GOT3 (cell line): ENCODE measurements around the gene UBE2L6.
A peak's percentile ranks its signal among the peaks of the same experiment; 100 is the strongest.
"Not testable (repeated sequence)": the region's sequence is repeated elsewhere in the genome, so short reads cannot be mapped to it uniquely, and the experiment has no call there.

ENCODE experiments used
- DNase-seq: peaks from one replicate; lab custom pipeline; 2025; ENCODE audit warnings: mixed read lengths; lab: John Stamatoyannopoulos, UW

Gene UBE2L6

GRCh38 chr11:57566905-57567514, 462 bp downstream of the UBE2L6 start:
- no peak for DNase-seq

DNA sequence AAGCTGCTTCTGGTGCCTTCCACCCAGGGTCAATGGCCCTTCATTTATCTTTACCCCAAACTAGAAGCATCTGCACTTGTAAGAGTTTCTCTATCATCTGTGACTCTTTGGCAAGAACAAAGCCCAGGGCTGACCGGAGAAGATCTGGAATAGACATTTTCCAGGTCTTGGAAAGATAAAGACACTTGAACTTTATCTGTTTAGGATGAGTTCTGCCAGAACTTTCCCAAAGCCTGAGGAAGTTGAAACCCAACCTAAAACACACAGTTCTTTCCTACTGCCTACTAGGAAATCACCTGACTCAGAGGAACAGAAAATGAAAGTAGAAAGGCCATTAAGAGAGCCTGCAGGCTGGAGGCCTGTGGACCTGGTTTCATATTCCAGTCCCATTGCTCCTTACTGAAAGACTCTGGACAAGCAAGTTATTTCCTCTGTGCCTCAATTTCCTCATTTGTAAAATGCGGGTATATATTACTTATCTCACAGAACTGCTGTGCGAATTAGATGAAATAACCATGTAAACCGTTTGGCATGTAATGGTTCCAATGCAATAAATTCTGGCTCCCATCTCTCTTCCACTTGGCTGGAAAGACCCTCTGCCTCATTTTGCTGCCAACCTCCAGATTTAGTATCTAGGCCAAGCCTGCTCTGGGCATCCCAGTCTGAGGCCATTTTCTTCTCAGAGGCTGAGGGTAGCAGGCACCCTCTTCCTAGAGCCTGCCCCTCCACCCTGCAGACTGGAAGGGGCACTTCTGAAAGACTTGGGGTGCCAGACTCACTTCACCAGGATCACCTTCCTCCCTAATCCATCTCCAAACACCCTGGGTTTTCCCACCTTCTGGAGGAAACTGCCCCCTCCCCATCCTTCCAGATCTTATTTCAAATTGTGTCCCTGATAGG, 1.2 kb downstream of the UBE2L6 start:
- no peak for DNase-seq

DNA sequence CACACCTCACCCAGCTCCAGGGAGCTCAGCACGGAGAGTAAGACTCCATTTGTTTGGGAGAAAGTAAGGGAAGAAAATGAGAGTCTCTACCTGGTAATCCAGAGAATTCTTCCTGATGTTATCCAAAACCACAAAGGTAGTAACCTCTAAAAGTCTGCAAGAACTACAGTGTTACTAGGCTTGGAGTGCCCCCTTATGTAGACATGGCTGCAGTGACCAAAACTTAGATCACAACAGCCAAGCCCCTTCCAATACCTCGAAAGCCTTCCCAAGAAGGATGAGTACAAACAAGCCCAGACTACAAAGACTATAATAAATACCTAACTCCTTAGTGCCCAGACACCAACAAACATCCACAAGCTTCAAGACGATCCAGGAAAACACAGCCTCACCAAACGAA, 4.9 kb downstream of the UBE2L6 start:
- DNase-seq: no peak

- DNase-seq: no peak
Observed at GRCh38 chr11:57560146-57560545, 7.3 kb downstream of the UBE2L6 start.

- no peak for DNase-seq
Observed at GRCh38 chr11:57556041-57556440, 11.4 kb downstream of the UBE2L6 start.

- DNase-seq: no peak
Observed at GRCh38 chr11:57555393-57555792, 12.1 kb downstream of the UBE2L6 start.

- DNase-seq: no peak
Observed at GRCh38 chr11:57552479-57552878, 15.0 kb downstream of the UBE2L6 start.

- no peak for DNase-seq
Observed at GRCh38 chr11:57551941-57552340, 15.5 kb downstream of the UBE2L6 start.

- no peak for DNase-seq
Observed at GRCh38 chr11:57549983-57550382, 17.5 kb downstream of the UBE2L6 start.

DNA sequence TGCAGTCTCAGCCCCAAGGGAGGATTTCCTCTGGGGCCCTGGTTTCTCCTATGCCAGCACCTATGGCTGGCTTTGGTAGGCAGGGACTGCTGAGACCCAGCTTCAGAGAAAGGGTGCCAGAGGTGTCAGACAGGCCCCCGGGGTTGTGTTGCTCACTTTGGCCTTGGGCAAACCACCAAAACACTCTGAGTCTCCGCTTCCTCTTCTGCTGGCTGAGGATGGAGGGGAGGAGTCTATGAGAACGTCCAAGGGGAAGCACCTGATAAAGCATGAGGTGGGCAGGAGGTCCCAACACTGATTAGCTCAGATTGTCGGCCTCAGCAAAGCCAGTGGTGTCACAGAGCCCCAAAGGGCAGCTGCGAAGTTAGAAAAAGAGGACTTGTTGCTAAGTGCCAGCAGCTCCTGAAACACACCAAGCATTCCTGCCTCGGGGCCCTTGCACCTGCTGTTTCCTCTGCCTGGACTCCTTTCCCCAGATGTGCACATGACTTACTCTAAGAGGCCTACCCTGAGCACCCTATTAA, 19.6 kb downstream of the UBE2L6 start:
- no peak for DNase-seq

DNA sequence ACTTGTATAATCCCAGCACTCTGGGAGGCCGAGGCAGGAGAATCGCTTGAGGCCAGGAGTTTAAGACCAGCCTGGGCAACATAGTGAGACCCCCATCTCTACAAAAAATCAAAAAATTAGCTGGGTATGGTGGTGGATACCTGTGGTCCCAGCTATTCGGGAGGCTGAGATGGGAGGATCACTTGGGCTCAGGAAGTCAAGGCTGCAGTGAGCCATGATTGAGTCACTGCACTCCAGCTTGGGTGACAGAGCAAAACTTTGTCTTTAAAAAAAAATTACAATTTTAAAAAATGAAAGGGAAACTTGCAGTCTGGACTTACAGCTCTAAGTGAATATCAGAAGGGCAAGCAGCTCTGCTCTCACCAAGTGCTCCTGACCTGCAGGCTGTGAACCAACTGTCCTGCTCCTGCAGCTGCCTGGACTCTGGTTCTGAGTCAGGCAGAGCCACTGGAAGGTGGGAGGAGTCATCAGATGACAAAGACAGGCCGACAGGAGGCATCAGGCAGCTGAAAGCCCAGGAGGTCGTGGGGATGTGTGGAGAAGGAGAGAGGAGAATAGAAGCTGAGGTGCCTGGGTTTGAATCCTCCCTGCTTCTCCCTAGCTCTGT, 20.5 kb downstream of the UBE2L6 start:
- no peak for DNase-seq

DNA sequence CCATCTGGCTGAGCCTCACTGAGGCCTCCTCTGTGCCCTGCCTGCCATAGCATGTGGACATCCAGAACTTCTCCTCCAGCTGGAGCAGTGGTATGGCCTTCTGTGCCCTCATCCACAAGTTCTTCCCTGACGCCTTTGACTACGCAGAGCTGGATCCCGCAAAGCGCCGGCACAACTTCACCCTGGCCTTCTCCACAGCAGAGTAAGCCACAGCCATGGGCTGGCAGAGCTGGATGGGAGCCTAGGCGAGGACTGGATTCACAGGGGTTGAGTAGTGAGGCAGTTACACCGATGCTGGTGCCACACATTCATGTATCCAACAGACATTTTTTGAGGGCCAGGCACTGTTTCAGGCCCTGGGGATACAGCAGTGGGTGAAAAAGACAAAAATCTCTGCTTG, 21.0 kb downstream of the UBE2L6 start:
- DNase-seq: no peak

GRCh38 chr11:57545883-57546282, 21.6 kb downstream of the UBE2L6 start:
- no peak for DNase-seq

GRCh38 chr11:57544566-57544965, 22.9 kb downstream of the UBE2L6 start:
- no peak for DNase-seq

DNA sequence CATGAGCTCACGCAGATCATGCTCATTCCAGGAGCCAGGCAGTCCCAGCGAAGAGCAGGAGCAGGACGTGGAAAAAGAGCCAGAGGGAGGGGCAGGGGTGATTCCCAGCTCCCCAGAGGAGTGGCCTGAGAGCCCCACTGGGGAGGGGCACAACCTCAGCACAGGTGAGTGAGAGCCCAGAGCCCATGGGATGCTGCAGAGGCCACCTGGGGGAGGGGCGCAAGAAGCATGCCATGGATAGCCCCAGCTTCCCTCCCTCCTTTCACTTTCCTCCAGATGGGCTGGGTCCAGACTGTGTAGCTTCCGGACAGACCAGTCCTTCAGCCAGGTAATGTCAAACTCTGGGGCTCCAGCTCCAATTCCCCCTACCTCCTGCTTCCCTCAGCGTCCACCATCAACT, 23.9 kb downstream of the UBE2L6 start:
- DNase-seq: no peak

DNA sequence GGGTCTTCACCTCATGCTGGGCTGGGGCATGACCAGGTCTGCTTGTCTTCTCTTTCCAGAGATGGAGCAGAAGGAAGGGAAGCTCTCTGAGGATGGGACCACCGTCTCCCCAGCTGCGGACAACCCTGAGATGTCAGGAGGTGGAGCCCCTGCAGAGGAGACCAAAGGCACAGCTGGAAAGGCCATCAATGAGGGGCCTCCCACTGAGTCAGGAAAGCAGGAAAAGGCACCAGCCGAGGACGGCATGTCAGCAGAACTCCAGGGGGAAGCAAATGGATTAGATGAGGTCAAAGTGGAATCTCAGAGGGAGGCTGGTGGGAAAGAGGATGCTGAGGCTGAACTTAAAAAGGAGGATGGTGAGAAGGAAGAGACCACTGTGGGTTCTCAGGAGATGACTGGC, 24.9 kb downstream of the UBE2L6 start:
- no peak for DNase-seq

DNA sequence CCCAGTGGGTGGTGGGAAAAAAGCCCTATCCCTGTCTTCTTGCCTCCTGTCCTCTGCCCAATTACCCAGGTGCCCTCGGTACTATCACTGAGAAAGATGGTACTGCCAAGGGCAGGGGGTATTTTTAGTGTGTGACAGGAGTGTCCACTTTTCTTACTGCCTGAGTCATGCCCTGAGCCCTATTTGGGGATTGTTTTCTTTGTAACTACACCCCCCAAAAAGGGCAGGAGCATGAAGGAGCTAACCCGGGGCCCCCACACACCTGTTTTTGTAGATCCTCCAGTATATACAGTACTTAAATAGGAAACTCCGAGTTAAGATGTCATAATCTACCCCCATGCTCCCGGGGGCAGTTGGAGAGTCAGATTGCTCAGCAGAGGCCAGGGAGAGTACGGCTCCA, 26.3 kb downstream of the UBE2L6 start:
- DNase-seq: no peak

DNA sequence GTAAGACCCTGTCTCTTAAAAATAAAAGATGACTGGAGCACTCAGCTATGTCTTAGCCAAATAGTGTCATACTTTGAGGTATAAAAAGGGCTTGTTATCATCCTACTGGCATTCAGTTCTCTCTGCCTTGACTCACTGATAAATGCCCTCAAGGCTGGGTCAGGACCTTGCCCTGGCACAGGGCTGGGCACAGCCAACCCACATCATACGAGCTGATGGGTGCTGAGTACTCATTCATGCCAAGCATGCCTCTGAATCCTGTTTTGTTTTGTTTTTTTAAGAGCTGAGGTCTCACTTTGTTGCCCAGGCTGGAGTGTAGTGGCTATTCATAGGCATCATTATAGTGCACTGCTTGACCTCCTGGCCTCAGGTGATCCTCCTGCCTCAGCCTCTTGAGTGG, 28.1 kb downstream of the UBE2L6 start:
- no peak for DNase-seq

DNA sequence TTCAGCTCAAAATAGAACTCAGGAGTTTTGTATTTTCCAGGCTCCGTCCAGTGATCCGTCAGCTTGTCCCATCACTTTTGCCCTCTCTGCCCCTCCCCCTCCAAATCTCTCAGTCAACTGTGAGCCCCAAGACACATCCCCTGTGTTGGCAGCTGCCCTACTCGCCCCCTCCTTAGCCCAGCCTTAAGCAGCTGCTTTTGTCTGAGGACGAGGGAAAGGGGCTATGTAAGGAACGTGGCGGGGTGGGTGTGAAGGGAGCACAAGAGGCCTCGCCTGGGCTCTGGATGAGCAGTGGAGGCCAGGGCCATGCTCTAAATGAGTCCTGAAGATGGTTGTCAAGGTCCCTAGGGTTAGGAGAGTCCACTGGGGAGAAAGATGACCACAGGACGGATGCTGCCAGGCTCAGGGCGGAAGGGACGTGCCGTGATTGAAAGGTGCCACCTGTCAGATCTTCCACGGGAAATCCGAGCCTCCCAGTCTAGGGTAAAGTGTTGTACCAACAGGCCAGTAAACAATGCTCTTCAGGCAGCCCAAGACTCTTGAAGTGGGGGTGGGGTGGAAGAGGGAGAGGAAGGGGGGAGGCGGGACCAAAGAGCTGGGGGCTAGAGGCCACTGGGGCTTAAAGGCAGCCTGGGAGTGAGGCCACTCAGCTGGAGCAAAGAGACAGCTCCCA, 30.4 kb downstream of the UBE2L6 start, which contains the start of gene SMTNL1:
Gene SMTNL1, plus strand, starts transcription at position 649 of the 673 bp plus-strand sequence. CDS start 5,048 bp downstream, outside the sequence.
- DNase-seq: no peak

- not testable (repeated sequence) for DNase-seq
Observed at GRCh38 chr11:57534449-57534848, 33.0 kb downstream of the UBE2L6 start.

GRCh38 chr11:57530596-57531507, 36.6 kb downstream of the UBE2L6 start, which contains the start of gene TIMM10:
TIMM10 (minus strand) TSS chr11:57530754; CDS start chr11:57530189, 565 bp downstream.
- peak; percentile 73 for DNase-seq
